Measurements from ENCODE around the gene IL17RE.
A peak's percentile ranks its signal among the peaks of the same experiment; 100 is the strongest.

The IL17RE gene

DNA sequence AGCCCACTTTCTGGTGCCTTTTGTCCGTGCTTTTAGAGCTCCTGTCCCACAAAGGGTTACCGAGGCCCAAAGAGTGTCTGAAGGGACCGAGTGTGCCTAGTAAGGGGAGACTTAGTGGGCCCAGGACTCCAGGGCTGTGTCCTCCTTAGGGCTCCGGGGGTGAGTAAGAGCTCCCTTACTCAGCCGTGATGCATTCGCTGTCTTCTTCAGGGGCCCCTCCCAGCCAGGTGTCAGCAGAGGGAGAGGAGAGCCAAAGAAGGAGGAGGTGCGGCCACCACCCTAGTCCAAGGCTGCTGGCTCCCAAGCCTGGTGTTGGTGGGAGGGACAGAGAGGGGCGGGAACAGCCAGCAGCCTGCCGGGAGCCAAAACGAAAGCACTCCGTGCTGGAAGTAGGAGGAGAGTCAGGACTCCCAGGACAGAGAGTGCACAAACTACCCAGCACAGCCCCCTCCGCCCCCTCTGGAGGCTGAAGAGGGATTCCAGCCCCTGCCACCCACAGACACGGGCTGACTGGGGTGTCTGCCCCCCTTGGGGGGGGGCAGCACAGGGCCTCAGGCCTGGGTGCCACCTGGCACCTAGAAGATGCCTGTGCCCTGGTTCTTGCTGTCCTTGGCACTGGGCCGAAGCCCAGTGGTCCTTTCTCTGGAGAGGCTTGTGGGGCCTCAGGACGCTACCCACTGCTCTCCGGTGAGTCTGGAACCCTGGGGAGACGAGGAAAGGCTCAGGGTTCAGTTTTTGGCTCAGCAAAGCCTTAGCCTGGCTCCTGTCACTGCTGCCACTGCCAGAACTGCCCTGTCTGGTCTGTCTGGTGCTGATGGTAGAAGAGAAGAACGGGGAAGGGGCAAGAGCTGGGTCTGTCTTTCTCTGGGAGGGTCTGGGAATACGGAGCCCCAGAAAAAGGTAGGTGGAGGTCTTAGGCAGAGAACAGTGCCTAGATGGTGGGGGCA is 14.4 kb downstream of the IL17RE start, which contains the start of gene IL17RC:
IL17RC (plus strand) TSS at position 365 of the 947 bp plus-strand sequence; CDS start at position 583, 218 bp downstream.
- peak within 1 kb of the TSS; percentile 75 for H3K27ac ChIP-seq (ENCODE audit: low read depth, low read length)
- no peaks in the 10 kb centered on the region for H3K27me3 ChIP-seq (ENCODE audit: insufficient read depth, low read length)
- H3K79me2 ChIP-seq (ENCODE audit: control insufficient read depth, insufficient read depth, low read length, unreplicated experiment): peaks cover 13% of the 10 kb centered on the region
- peak within 1 kb of the TSS; percentile 81 for H2AFZ ChIP-seq (ENCODE audit: low read length, unreplicated experiment)
- peaks cover 34% of the 10 kb centered on the region for H3K4me1 ChIP-seq (ENCODE audit: control insufficient read depth, insufficient read depth, low read length, unreplicated experiment)
- peak within 1 kb of the TSS; percentile 83 for H3K4me3 ChIP-seq (ENCODE audit: low read depth, low read length)
- H3K36me3 ChIP-seq (ENCODE audit: insufficient read depth, low read length): no peaks in the 10 kb centered on the region

DNA sequence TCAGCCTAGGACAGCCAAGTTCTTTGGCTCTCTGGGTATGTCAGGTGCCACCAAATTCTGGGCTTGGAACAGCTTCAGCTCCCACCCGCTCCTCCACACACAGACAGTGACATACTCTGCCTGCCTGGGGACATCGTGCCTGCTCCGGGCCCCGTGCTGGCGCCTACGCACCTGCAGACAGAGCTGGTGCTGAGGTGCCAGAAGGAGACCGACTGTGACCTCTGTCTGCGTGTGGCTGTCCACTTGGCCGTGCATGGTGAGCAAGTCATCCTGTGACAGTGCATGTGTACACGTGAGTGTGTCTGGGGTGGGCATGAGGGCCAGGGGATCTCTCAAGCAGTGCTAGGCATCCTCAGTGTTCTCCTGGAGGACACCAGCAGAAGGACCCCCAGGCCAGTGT is 15.2 kb downstream of the IL17RE start:
- peaks cover 13% of the 10 kb centered on the region for H3K79me2 ChIP-seq (ENCODE audit: control insufficient read depth, insufficient read depth, low read length, unreplicated experiment)
- no peaks in the 10 kb centered on the region for H3K27me3 ChIP-seq (ENCODE audit: insufficient read depth, low read length)
- no peak overlapping the region for H2AFZ ChIP-seq (ENCODE audit: low read length, unreplicated experiment)
- H3K4me1 ChIP-seq (ENCODE audit: control insufficient read depth, insufficient read depth, low read length, unreplicated experiment): peaks cover 26% of the 10 kb centered on the region
- H3K4me3 ChIP-seq (ENCODE audit: low read depth, low read length): peak overlapping the region; percentile 83
- no peaks in the 10 kb centered on the region for H3K36me3 ChIP-seq (ENCODE audit: insufficient read depth, low read length)
- no peak overlapping the region for H3K27ac ChIP-seq (ENCODE audit: low read depth, low read length)

DNA sequence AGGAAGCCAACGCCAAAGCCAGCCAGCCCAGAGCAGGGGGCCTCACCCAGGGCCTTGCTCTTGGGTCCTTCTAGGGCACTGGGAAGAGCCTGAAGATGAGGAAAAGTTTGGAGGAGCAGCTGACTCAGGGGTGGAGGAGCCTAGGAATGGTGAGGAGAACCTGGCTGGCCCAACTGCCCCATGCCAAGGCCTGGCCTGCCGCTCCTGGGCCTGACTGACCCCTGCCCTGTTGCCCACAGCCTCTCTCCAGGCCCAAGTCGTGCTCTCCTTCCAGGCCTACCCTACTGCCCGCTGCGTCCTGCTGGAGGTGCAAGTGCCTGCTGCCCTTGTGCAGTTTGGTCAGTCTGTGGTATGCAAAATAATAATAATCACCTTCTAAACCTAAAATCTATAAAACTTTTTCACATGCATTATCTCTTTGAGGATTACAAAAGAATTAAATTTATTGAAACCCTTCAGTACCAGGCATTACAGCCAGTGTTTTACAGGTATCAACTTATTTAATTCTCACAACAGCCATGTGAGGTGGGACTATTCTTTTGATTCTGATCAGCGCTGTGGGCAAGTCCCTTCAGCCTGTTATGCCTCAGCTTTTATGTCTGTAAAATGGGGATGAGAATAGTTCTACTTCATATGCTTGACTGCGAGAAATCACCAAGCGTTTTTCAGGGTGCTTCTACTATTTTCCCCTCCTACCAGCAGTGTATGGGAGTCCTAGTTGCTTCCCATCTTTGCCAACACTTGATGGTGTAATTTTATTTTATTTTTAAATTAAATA is 15.8 kb downstream of the IL17RE start:
- Histone ChIP-seq H3K27me3 (ENCODE audit: insufficient read depth, low read length) (no peaks in the 10 kb centered on the region), H3K4me3 (ENCODE audit: low read depth, low read length) (peak overlapping the region; percentile 83), H3K79me2 (ENCODE audit: control insufficient read depth, insufficient read depth, low read length, unreplicated experiment) (peaks cover 13% of the 10 kb centered on the region), H2AFZ (ENCODE audit: low read length, unreplicated experiment) (no peak overlapping the region), H3K4me1 (ENCODE audit: control insufficient read depth, insufficient read depth, low read length, unreplicated experiment) (peaks cover 25% of the 10 kb centered on the region), H3K27ac (ENCODE audit: low read depth, low read length) (no peak overlapping the region), H3K36me3 (ENCODE audit: insufficient read depth, low read length) (no peaks in the 10 kb centered on the region; the same call in 1 of the 2 replicates)

DNA sequence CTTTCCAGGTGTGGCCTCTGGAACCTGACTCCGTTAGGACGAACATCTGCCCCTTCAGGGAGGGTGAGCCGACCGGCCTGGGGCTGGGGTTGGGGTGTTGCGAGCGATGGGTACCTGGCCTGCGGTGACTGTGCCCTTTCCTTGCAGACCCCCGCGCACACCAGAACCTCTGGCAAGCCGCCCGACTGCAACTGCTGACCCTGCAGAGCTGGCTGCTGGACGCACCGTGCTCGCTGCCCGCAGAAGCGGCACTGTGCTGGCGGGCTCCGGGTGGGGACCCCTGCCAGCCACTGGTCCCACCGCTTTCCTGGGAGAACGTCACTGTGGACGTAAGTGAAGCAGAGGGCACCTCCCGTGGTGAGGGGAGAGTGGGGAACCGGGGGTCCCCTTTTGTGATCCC is 25.5 kb downstream of the IL17RE start:
- H3K27ac ChIP-seq (ENCODE audit: low read depth, low read length): no peak overlapping the region
- H3K4me3 ChIP-seq (ENCODE audit: low read depth, low read length): no peak overlapping the region
- H3K79me2 ChIP-seq (ENCODE audit: control insufficient read depth, insufficient read depth, low read length, unreplicated experiment): no peaks in the 10 kb centered on the region
- no peak overlapping the region for H2AFZ ChIP-seq (ENCODE audit: low read length, unreplicated experiment)
- peaks cover 4% of the 10 kb centered on the region for H3K4me1 ChIP-seq (ENCODE audit: control insufficient read depth, insufficient read depth, low read length, unreplicated experiment)
- no peaks in the 10 kb centered on the region for H3K27me3 ChIP-seq (ENCODE audit: insufficient read depth, low read length)
- peaks cover 18% of the 10 kb centered on the region; the same call in 1 of the 2 replicates for H3K36me3 ChIP-seq (ENCODE audit: insufficient read depth, low read length)

DNA sequence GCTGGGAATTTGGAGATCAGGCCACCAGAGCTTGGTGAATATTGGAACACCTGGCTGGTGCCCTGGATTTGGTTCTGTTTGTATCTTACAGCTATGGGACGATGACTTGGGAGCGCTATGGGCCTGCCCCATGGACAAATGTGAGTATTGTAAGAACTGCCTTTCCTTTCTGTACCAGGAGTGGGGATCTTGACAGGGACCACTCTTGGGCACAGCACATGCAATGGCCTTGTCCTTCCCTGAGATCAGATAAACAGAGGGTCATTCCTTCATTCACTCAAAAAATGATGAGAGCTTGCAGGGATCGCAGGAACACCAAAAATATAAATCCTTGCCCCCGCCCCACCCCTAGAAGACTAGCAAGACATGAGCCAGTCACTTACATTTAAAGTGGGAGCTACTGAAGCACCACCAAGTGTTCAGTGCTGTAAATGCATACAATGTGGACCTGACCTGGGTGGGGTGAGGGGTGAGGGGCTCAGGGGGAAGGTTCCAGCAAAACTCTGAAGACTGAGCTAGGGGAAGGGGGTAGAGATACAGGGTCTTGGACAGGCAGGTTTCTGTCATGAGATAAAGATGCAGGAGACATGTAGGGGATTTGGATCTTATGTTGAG is 28.3 kb downstream of the IL17RE start:
- H3K4me3 ChIP-seq (ENCODE audit: low read depth, low read length): no peak overlapping the region
- no peaks in the 10 kb centered on the region for H3K27me3 ChIP-seq (ENCODE audit: insufficient read depth, low read length)
- peaks cover 11% of the 10 kb centered on the region for H3K4me1 ChIP-seq (ENCODE audit: control insufficient read depth, insufficient read depth, low read length, unreplicated experiment)
- H2AFZ ChIP-seq (ENCODE audit: low read length, unreplicated experiment): no peak overlapping the region
- H3K27ac ChIP-seq (ENCODE audit: low read depth, low read length): no peak overlapping the region
- H3K36me3 ChIP-seq (ENCODE audit: insufficient read depth, low read length): peaks cover 18% of the 10 kb centered on the region; the same call in 1 of the 2 replicates
- H3K79me2 ChIP-seq (ENCODE audit: control insufficient read depth, insufficient read depth, low read length, unreplicated experiment): no peaks in the 10 kb centered on the region

DNA sequence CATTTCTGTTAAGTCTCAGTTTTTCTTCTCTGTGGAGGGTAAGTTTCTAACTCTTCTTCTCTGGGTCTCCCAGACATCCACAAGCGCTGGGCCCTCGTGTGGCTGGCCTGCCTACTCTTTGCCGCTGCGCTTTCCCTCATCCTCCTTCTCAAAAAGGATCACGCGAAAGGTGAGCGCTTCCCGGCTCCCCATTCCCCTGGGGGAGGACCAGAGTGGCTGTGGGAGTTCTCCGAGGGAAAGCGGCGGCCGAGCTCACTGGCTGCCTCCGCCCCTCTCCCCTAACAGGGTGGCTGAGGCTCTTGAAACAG is 29.8 kb downstream of the IL17RE start:
- Histone ChIP-seq H3K79me2 (ENCODE audit: control insufficient read depth, insufficient read depth, low read length, unreplicated experiment) (no peaks in the 10 kb centered on the region), H3K4me3 (ENCODE audit: low read depth, low read length) (peak overlapping the region; percentile 87), H3K27me3 (ENCODE audit: insufficient read depth, low read length) (no peaks in the 10 kb centered on the region), H3K27ac (ENCODE audit: low read depth, low read length) (peak overlapping the region; percentile 61), H3K36me3 (ENCODE audit: insufficient read depth, low read length) (peaks cover 23% of the 10 kb centered on the region; the same call in 1 of the 2 replicates), H2AFZ (ENCODE audit: low read length, unreplicated experiment) (peak overlapping the region; percentile 55), H3K4me1 (ENCODE audit: control insufficient read depth, insufficient read depth, low read length, unreplicated experiment) (peaks cover 11% of the 10 kb centered on the region)

DNA sequence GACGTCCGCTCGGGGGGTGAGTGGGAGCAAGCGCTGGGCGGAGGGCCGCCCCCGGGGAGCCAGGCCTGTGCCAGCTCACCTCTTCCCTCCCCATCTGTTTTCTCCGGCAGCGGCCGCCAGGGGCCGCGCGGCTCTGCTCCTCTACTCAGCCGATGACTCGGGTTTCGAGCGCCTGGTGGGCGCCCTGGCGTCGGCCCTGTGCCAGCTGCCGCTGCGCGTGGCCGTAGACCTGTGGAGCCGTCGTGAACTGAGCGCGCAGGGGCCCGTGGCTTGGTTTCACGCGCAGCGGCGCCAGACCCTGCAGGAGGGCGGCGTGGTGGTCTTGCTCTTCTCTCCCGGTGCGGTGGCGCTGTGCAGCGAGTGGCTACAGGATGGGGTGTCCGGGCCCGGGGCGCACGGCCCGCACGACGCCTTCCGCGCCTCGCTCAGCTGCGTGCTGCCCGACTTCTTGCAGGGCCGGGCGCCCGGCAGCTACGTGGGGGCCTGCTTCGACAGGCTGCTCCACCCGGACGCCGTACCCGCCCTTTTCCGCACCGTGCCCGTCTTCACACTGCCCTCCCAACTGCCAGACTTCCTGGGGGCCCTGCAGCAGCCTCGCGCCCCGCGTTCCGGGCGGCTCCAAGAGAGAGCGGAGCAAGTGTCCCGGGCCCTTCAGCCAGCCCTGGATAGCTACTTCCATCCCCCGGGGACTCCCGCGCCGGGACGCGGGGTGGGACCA is 30.4 kb downstream of the IL17RE start:
- no peaks in the 10 kb centered on the region for H3K27me3 ChIP-seq (ENCODE audit: insufficient read depth, low read length)
- H3K79me2 ChIP-seq (ENCODE audit: control insufficient read depth, insufficient read depth, low read length, unreplicated experiment): no peaks in the 10 kb centered on the region
- peaks cover 11% of the 10 kb centered on the region for H3K4me1 ChIP-seq (ENCODE audit: control insufficient read depth, insufficient read depth, low read length, unreplicated experiment)
- H2AFZ ChIP-seq (ENCODE audit: low read length, unreplicated experiment): peak overlapping the region; percentile 55
- H3K36me3 ChIP-seq (ENCODE audit: insufficient read depth, low read length): peaks cover 23% of the 10 kb centered on the region; the same call in 1 of the 2 replicates
- peak overlapping the region; percentile 61 for H3K27ac ChIP-seq (ENCODE audit: low read depth, low read length)
- peak overlapping the region; percentile 87 for H3K4me3 ChIP-seq (ENCODE audit: low read depth, low read length)

DNA sequence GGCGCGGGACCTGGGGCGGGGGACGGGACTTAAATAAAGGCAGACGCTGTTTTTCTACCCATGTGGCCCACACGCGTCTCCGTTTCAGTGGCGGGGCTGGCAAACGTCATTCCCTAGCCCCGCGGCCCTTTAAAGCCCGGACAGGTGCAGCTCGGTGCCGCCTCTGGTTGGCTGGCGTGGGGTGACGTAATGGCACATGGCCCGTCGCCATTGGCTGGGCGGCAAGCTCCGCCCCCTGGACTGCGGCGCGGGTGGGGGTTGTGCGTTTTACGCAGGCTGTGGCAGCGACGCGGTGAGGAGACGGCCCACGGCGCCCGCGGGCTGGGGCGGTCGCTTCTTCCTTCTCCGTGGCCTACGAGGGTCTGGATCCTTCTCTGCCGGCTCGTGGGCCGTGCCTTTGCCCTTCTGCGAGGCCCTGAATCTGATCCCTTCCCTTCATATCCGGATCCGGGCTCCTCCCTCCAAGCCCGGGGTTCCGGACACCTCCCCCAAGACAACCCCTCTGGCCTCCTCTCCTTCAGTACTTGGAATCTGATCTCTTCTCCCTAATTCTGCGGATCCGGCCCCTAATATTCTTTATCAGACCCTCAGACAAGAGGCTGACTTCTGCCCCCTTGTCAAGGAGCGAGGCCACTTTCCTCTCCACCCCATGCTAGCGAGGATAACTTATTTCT is 31.1 kb downstream of the IL17RE start, which contains the start of gene CRELD1:
CRELD1 (plus strand) TSS at position 274 of the 674 bp plus-strand sequence. CDS start 605 bp downstream, outside the sequence.
- Histone ChIP-seq H3K36me3 (ENCODE audit: insufficient read depth, low read length) (peaks cover 17% of the 10 kb centered on the region; the same call in 1 of the 2 replicates), H3K79me2 (ENCODE audit: control insufficient read depth, insufficient read depth, low read length, unreplicated experiment) (no peaks in the 10 kb centered on the region), H2AFZ (ENCODE audit: low read length, unreplicated experiment) (peak within 1 kb of the TSS; percentile 55), H3K27me3 (ENCODE audit: insufficient read depth, low read length) (no peaks in the 10 kb centered on the region), H3K4me1 (ENCODE audit: control insufficient read depth, insufficient read depth, low read length, unreplicated experiment) (peaks cover 11% of the 10 kb centered on the region), H3K4me3 (ENCODE audit: low read depth, low read length) (peak within 1 kb of the TSS; percentile 87), H3K27ac (ENCODE audit: low read depth, low read length) (peak within 1 kb of the TSS; percentile 61)

DNA sequence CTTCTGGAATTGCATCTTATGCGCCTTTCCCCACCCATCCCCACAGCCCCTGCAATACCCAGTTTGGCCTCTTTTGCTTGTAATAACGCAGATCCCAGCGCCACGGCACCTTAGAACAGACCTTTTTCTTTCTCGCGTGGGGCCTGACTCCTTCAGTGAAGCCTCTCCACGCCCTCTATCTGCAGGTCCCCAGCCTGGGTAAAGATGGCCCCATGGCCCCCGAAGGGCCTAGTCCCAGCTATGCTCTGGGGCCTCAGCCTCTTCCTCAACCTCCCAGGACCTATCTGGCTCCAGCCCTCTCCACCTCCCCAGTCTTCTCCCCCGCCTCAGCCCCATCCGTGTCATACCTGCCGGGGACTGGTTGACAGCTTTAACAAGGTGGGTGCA is 31.6 kb downstream of the IL17RE start:
- no peak overlapping the region for H3K27ac ChIP-seq (ENCODE audit: low read depth, low read length)

More for the DNA sequence above, 31.6 kb downstream of the IL17RE start:
- peak overlapping the region; percentile 87 for H3K4me3 ChIP-seq (ENCODE audit: low read depth, low read length)
- H3K79me2 ChIP-seq (ENCODE audit: control insufficient read depth, insufficient read depth, low read length, unreplicated experiment): no peaks in the 10 kb centered on the region
- no peaks in the 10 kb centered on the region for H3K27me3 ChIP-seq (ENCODE audit: insufficient read depth, low read length)
- peak overlapping the region; percentile 26 for H2AFZ ChIP-seq (ENCODE audit: low read length, unreplicated experiment)
- peaks cover 11% of the 10 kb centered on the region for H3K4me1 ChIP-seq (ENCODE audit: control insufficient read depth, insufficient read depth, low read length, unreplicated experiment)
- H3K36me3 ChIP-seq (ENCODE audit: insufficient read depth, low read length): peaks cover 17% of the 10 kb centered on the region; the same call in 1 of the 2 replicates

All from ACC112 (cell line).